PC-3 (cell line): ENCODE results near the gene CACNA1A.

ENCODE experiments used
- EZH2 ChIP-seq: fragments of 300-600 bp; sonication (generic); IDR thresholded peaks from one replicate; pipeline ENCODE4 v1.6.1; 2017; ENCODE audit warnings: antibody characterized with exemption, mild to moderate bottlenecking, low read length; ENCODE audit not compliant: unreplicated experiment
- EZH2phosphoT487 ChIP-seq: fragments of 300-600 bp; sonication (generic); IDR thresholded peaks from 2 replicates; pipeline ENCODE4 v1.6.1; 2018; ENCODE audit warnings: mild to moderate bottlenecking, antibody characterized with exemption, low read length, borderline replicate concordance
- TF ChIP-seq, protein P1 (sequence below): fragments of 300-600 bp; sonication (generic); conservative IDR thresholded peaks from 2 replicates; pipeline ENCODE4 v1.5.1; 2017; ENCODE audit warnings: antibody characterized with exemption, low read depth, mild to moderate bottlenecking, low read length

GRCh38 chr19:13436352-13436751, 69.9 kb downstream of the CACNA1A start:
- TF ChIP-seq EZH2 (no peak), EZH2phosphoT487 (no peak)
- TF ChIP-seq, protein P1, sequence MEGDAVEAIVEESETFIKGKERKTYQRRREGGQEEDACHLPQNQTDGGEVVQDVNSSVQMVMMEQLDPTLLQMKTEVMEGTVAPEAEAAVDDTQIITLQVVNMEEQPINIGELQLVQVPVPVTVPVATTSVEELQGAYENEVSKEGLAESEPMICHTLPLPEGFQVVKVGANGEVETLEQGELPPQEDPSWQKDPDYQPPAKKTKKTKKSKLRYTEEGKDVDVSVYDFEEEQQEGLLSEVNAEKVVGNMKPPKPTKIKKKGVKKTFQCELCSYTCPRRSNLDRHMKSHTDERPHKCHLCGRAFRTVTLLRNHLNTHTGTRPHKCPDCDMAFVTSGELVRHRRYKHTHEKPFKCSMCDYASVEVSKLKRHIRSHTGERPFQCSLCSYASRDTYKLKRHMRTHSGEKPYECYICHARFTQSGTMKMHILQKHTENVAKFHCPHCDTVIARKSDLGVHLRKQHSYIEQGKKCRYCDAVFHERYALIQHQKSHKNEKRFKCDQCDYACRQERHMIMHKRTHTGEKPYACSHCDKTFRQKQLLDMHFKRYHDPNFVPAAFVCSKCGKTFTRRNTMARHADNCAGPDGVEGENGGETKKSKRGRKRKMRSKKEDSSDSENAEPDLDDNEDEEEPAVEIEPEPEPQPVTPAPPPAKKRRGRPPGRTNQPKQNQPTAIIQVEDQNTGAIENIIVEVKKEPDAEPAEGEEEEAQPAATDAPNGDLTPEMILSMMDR: no peak
